HFF-Myc (cell line): ENCODE data around the gene LPAR3.

Experiments
- DNase-seq: peaks from one replicate; pipeline ENCODE4 v3.0.0-alpha.2; 2011; ENCODE audit warnings: low read depth; ENCODE audit errors: extremely low read depth
- H3K4me3 ChIP-seq: replicated peaks from 2 replicates; pipeline ENCODE4 v1.5.1; 2011; ENCODE audit warnings: low read depth, mild to moderate bottlenecking, control low read depth, low read length
- CTCF ChIP-seq: IDR thresholded peaks from 2 replicates; pipeline ENCODE4 v1.5.1; 2012; ENCODE audit warnings: mild to moderate bottlenecking, low read depth, low read length, control low read depth; ENCODE audit errors: missing control alignments

The LPAR3 gene

DNA sequence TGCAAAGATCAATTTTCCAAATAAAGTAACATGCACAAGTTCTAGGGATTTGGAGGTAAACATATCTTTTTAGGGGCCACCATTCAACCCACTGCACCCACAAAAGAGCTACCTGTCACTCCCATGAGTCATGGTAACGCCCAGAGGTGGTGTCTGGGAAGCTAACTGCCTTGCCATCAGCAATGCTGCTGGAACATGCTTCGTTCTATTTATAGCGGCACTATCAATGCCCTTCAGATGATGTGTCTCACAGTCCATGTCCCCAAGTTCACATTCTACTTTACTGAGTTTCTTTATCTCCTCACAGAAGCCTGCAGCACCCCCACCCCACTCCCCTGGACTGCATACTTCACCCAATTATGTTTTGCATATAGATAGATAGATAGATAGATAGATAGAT is 95.4 kb downstream of the LPAR3 start:
- no peak for DNase-seq
- TF ChIP-seq CTCF = no peak
- no peak overlapping the region for H3K4me3 ChIP-seq

DNA sequence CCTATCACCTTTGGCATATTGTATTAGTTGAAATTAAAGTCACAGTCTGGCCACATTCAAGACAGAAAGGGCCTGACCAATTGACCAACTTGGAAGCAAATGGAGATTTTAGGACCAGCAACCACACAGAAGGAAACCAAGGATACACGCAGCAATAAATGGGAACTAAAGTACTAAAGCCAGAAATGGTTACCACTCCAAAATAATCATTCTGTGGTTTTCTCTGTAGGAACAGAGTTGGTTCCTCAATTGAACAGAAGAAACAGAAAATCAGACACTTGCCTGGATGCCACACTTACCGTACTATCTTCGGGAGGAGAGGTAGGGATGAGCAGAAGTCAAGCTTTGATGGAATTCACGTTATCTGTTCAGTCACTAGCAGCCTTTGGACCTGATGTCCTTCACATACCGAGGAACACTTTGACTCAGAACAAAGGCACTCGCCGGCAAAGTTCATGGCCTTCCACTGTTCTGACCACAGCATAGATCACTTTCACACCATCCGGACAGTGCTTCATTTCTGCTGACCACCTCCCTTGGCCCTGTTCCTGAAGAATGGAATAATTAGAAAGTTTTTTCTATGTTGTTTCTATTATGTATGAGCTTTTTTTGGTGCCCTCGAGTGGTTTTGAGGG is 96.9 kb downstream of the LPAR3 start:
- no peak for DNase-seq
- no peak overlapping the region for H3K4me3 ChIP-seq
- TF ChIP-seq CTCF = no peak

- no peak for TF ChIP-seq CTCF
- DNase-seq = no peak
- no peak overlapping the region for H3K4me3 ChIP-seq
Observed at GRCh38 chr1:84795213-84795612, 97.8 kb downstream of the LPAR3 start.

DNA sequence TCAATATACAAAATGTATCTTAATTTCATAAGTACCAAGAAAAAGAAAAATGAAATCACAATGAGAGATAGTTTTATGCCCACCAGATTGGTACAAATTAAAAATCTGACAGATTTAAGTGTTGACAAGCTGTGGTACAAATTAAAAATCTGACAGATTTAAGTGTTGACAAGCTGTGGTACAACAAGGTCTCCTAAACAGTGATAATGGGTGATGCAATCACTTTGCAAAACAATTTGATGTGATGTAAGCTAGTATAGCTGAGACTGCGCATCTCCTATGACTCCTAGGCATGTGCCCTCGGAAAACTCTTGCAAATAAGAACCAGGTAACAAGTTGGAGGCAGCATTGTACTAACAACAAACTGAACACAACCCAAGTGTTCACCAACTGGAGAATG is 100.6 kb downstream of the LPAR3 start:
- no peak for TF ChIP-seq CTCF
- DNase-seq = no peak
- H3K4me3 ChIP-seq = no peak overlapping the region

DNA sequence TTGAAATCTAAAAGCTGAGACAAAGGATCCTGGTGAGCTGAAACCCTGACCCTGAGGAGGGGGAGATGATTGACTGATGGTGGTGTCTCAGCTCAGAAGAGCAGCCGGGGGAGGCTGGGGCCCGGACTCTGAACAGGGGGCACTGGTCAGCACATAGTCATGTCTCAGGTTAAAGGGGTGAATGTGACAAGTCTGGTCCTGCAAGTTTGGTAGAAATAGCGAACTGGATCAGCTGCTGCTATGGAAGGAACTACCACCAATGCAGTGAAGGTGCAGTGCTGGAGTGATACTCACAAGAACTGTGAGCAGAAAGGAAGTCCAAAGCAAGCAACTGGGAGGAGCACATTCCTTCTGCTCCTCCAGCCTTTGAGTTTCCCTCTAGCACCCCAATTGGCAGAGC is 104.0 kb downstream of the LPAR3 start:
- no peak for DNase-seq
- TF ChIP-seq CTCF = no peak
- H3K4me3 ChIP-seq = no peak overlapping the region

DNA sequence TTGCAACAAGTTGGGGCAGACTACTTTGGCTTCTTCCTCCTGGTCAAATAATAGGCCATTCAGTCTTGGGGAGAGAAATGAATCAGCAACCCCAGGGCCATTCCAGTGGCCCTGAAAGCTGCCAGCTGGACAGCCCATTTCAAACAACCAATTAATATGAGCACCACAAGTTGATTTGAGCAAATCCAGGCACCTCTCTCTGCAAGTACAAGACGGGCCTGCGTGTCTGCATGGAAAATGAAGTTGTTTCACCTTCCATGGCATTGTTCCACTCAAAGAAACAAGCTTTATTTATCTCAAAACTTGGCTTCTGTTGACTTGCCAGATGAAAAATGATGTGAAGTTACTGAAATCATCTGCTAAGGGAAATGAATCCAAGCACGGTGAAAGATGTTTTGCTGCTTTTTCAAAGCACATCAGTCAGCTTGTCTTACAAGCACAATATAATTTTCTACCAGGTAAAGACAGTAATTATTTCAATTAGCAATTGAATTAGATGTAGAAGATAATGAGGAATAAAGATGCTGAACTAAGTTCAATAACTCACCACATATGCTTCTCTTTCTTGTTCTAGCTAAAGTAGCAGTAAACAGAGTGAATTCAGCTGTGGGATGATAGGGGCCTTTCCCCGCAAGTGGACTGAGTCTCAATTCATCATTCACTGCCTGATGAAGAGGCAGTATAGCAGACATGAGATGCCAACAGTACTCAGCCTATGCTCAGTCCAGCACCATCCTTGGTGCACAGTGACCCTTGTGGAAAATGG is 107.6 kb downstream of the LPAR3 start:
- no peak for TF ChIP-seq CTCF
- no peak for DNase-seq

DNA sequence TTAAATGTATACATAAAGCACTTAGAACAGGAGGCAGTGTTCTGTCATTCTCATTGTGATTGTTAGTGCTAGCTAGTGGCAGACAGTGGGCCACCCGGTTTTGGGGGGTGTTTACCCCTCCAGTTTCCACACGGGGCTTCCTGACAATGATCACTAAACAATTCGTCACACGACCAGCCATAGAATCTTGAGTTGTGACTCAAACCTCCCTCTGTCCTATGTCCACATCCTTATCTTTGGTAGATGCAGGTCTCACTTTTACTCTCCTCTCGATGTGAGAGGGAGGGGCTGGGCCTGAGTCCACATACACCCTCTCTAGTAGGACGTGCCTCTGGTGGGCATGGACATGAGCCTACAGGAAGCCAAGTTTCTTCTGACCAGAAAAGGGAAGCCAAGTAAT is 110.1 kb downstream of the LPAR3 start:
- no peak for DNase-seq
- no peak overlapping the region for H3K4me3 ChIP-seq
- no peak for TF ChIP-seq CTCF

More for the DNA sequence above, 107.6 kb downstream of the LPAR3 start:
- H3K4me3 ChIP-seq = no peak overlapping the region
